ENCODE results near the gene S100A3. TPM values are rescaled to one million over a fixed set of nuclear protein-coding genes. Genes with fewer than 3 reads are reported as not detected.

The S100A3 gene
- total RNA-seq, 1 experiment from 2014 or later: not detected

DNA sequence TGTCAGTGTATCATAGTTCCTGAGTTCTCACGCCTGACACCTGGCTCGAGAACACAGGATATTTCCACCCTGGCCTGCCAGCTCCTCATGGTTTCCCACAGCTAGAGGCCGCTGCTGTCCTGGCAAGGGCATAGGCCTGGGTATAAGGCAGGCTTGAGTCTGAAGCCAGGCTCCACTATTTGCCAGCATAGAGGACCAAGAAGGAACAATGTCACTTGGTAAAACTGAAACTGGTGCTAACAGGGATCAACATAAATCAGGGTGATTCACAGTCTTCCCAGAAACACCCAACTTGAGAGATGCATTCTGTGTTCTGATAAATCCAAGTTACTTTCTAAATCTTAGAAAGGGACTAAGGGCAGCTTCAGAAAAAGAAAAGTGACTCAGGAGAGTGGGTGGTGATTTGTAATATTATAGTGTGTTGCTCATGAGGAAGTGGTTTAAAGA lies 23.5 kb upstream of the S100A3 start:
- Mint-ChIP-seq H3K27me3 (ENCODE audit: unreplicated experiment) (no peaks in the 10 kb centered on the region), H3K36me3 (ENCODE audit: insufficient read depth, unreplicated experiment) (peaks cover 21% of the 10 kb centered on the region), H3K9me3 (ENCODE audit: low read depth, unreplicated experiment) (no peaks in the 10 kb centered on the region), H3K4me1 (ENCODE audit: low read depth, unreplicated experiment) (peaks cover 64% of the 10 kb centered on the region), H3K27ac (ENCODE audit: unreplicated experiment) (peak overlapping the region; percentile 73), H3K4me3 (ENCODE audit: low read depth, unreplicated experiment) (peak overlapping the region; percentile 28)
- peak; percentile 92 for DNase-seq
- TF ChIP-seq, protein P1, sequence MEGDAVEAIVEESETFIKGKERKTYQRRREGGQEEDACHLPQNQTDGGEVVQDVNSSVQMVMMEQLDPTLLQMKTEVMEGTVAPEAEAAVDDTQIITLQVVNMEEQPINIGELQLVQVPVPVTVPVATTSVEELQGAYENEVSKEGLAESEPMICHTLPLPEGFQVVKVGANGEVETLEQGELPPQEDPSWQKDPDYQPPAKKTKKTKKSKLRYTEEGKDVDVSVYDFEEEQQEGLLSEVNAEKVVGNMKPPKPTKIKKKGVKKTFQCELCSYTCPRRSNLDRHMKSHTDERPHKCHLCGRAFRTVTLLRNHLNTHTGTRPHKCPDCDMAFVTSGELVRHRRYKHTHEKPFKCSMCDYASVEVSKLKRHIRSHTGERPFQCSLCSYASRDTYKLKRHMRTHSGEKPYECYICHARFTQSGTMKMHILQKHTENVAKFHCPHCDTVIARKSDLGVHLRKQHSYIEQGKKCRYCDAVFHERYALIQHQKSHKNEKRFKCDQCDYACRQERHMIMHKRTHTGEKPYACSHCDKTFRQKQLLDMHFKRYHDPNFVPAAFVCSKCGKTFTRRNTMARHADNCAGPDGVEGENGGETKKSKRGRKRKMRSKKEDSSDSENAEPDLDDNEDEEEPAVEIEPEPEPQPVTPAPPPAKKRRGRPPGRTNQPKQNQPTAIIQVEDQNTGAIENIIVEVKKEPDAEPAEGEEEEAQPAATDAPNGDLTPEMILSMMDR (IDR thresholded peaks at IDR 0.05; ENCODE audit: unreplicated experiment): peak; percentile 79
- intact Hi-C loops (cut with micrococcal nuclease; ENCODE audit: unreplicated experiment): loop anchor here (1.0 to 5.0 kb wide), 7 partner anchors 36 to 177 kb away; partner anchors contain the start of genes CHTOP, ILF2, S100A13 and S100A14
- no TSS peak for BruUV-seq (replicated peaks)
- CTCF ChIA-PET: interaction anchor here (0.6 to 2.3 kb wide), 20 partner anchors 13 to 217 kb away, joined by 3 to 44 read pairs (median 6); partner anchors contain the start of genes CHTOP, ILF2, INTS3 and S100A13

DNA sequence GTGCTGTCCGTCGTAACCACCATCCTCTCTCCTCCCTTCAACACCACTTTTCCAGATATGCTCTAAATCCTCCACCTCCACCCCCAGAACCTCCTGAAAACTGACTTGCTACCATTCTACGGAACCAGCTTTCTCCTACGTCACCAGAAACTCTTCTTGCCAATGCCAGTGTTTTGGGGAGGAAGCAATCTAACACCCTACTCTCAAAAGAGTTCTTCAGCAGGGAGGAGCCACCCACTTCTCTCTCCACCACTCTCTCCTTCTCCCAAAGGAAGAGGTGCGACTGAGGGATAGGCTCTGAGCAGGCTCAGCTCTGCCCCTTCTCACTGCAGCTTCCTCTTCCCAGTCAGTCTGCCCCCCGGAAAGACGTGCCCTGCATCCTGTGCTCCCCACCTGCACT lies 22.6 kb upstream of the S100A3 start:
- CTCF ChIA-PET: interaction anchor here (0.7 to 2.3 kb wide), 13 partner anchors 27 to 156 kb away, joined by 3 to 44 read pairs (median 7); partner anchors contain the start of genes CHTOP, ILF2, INTS3 and S100A13
- H3K4me3 Mint-ChIP-seq (ENCODE audit: low read depth, unreplicated experiment): no peak overlapping the region
- TF ChIP-seq, protein P1 (IDR thresholded peaks at IDR 0.05; ENCODE audit: unreplicated experiment): no peak
- peak overlapping the region; percentile 73 for H3K27ac Mint-ChIP-seq (ENCODE audit: unreplicated experiment)
- H3K9me3 Mint-ChIP-seq (ENCODE audit: low read depth, unreplicated experiment): no peaks in the 10 kb centered on the region
- peaks cover 29% of the 10 kb centered on the region for H3K36me3 Mint-ChIP-seq (ENCODE audit: insufficient read depth, unreplicated experiment)
- H3K4me1 Mint-ChIP-seq (ENCODE audit: low read depth, unreplicated experiment): peaks cover 64% of the 10 kb centered on the region
- no peaks in the 10 kb centered on the region for H3K27me3 Mint-ChIP-seq (ENCODE audit: unreplicated experiment)
- no peak for DNase-seq
- BruUV-seq (replicated peaks): no TSS peak
- intact Hi-C loops (cut with micrococcal nuclease; ENCODE audit: unreplicated experiment): loop anchor here (1.0 to 5.0 kb wide), 7 partner anchors 37 to 178 kb away; partner anchors contain the start of genes CHTOP, ILF2, S100A13 and S100A14

DNA sequence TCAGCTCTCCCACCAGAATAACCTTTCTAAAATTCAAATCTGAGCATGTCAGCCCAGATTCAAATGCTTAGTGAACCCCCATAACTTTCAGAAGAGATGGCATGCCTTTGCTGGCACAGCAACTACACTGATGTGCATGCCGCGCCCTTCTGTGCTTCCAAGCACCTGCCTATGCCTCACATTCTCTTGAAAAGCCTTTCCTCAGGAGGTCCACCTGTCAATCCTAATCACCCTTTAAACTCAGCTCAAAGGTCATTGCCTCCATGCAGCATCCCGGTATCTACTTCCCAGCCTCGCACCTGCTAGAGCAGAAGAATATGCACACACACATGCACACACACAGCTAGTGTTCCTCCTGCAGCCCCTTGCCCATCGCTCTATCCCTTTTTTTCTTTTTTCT lies 21.8 kb upstream of the S100A3 start:
- Mint-ChIP-seq H3K27ac (ENCODE audit: unreplicated experiment) (peak overlapping the region; percentile 10), H3K9me3 (ENCODE audit: low read depth, unreplicated experiment) (no peaks in the 10 kb centered on the region), H3K27me3 (ENCODE audit: unreplicated experiment) (no peaks in the 10 kb centered on the region), H3K4me3 (ENCODE audit: low read depth, unreplicated experiment) (no peak overlapping the region), H3K4me1 (ENCODE audit: low read depth, unreplicated experiment) (peaks cover 70% of the 10 kb centered on the region), H3K36me3 (ENCODE audit: insufficient read depth, unreplicated experiment) (peaks cover 38% of the 10 kb centered on the region)
- intact Hi-C loops (cut with micrococcal nuclease; ENCODE audit: unreplicated experiment): loop anchor here (5.0 kb wide), 1 partner anchor 101 kb away; the partner anchor contains the start of gene ILF2
- BruUV-seq (replicated peaks): no TSS peak
- no peak for DNase-seq
- TF ChIP-seq, protein P1 (IDR thresholded peaks at IDR 0.05; ENCODE audit: unreplicated experiment): no peak
- CTCF ChIA-PET: interaction anchor here (0.7 to 2.2 kb wide), 6 partner anchors 38 to 1916 kb away, joined by 3 to 8 read pairs (median 4); no protein-coding TSS in a partner anchor

DNA sequence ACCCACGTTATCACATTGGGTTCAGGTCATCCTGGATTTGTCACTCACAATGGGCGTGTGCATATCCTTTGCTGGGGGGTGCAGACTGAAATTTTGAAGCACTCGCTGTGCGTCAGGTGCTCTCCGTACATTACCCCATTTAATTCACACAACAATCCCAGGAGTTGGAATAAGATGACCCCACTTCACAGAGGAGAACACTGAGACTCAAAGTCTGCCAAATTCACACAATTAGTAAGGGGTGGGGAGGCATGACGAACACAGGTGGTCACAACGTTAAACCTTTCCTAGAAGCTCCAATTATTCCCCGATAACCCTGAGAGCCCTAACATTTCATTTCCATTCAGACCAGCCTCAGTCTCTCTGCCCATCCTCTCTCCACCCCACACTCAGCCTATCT lies 20.4 kb upstream of the S100A3 start:
- TF ChIP-seq, protein P1 (IDR thresholded peaks at IDR 0.05; ENCODE audit: unreplicated experiment): no peak
- intact Hi-C loops (cut with micrococcal nuclease; ENCODE audit: unreplicated experiment): loop anchor here (5.0 kb wide), 1 partner anchor 217 kb away; no protein-coding TSS in a partner anchor
- no TSS peak for BruUV-seq (replicated peaks)
- Mint-ChIP-seq H3K4me3 (ENCODE audit: low read depth, unreplicated experiment) (no peak overlapping the region), H3K36me3 (ENCODE audit: insufficient read depth, unreplicated experiment) (peaks cover 46% of the 10 kb centered on the region), H3K27me3 (ENCODE audit: unreplicated experiment) (no peaks in the 10 kb centered on the region), H3K9me3 (ENCODE audit: low read depth, unreplicated experiment) (no peaks in the 10 kb centered on the region), H3K27ac (ENCODE audit: unreplicated experiment) (peak overlapping the region; percentile 96), H3K4me1 (ENCODE audit: low read depth, unreplicated experiment) (peaks cover 80% of the 10 kb centered on the region)
- CTCF ChIA-PET: interaction anchor here (0.6 to 2.4 kb wide), 3 partner anchors 14 to 65 kb away, joined by 3 to 117 read pairs (median 4); partner anchors contain the start of genes CHTOP and S100A6
- DNase-seq: no peak

Measured in Calu3 (cell line).